ENCODE data around the gene PASK. TPM values are rescaled to one million over a fixed set of nuclear protein-coding genes. Genes with fewer than 3 reads are reported as not detected.

PASK gene
- total RNA-seq, 1 experiment from 2014 or later, result 45.8 TPM

GRCh38 chr2:241072553-241073165, 76.6 kb downstream of the PASK start:
- ChIA-PET RAD21 (ENCODE audit: low non-redundant PET in 1 of 2, low total read pairs in 2 of 2, uncharacterized antibody in 2 of 2, unreplicated experiment in 2 of 2) (no interaction called here), CTCF (no interaction called here), POLR2A (no interaction called here)
- H4K20me1 ChIP-seq (ENCODE audit: insufficient read depth), result no peaks in the 10 kb centered on the region
- no peaks in the 10 kb centered on the region for H3K79me2 ChIP-seq (ENCODE audit: insufficient read depth, low read length)
- H3K4me2 ChIP-seq (ENCODE audit: low read length), result no peak overlapping the region
- H2AFZ ChIP-seq (ENCODE audit: low read depth, low read length, poor library complexity, severe bottlenecking), result no peak overlapping the region
- H3K9ac ChIP-seq (ENCODE audit: low read length), result no peak overlapping the region
- H3K9me3 ChIP-seq (ENCODE audit: control insufficient read depth in 1 of 2, insufficient read depth in 1 of 2, low read depth in 1 of 2, low read length in 2 of 2), result no peaks in the 10 kb centered on the region
- no peaks in the 10 kb centered on the region for H3K4me1 ChIP-seq (ENCODE audit: control insufficient read depth in 1 of 2, insufficient read depth in 2 of 2, low read length in 2 of 2)
- no peak for TF ChIP-seq ZNF274 (IDR thresholded peaks at IDR 0.05; ENCODE audit: low read depth, low read length)
- no peak for TF ChIP-seq SIN3A (IDR thresholded peaks at IDR 0.05; ENCODE audit: low read depth)
- no peak for TF ChIP-seq EZH2 (IDR thresholded peaks at IDR 0.05)
- no peak for TF ChIP-seq CEBPB (IDR thresholded peaks at IDR 0.05; ENCODE audit: low read depth)
- TF ChIP-seq MAX (IDR thresholded peaks at IDR 0.05), result no peak
- no peak for TF ChIP-seq FOSL1 (IDR thresholded peaks at IDR 0.05; ENCODE audit: low read depth)
- no peak for TF ChIP-seq ATF3 (IDR thresholded peaks at IDR 0.05)
- no peak for TF ChIP-seq EZH2phosphoT487 (IDR thresholded peaks at IDR 0.05; ENCODE audit: borderline replicate concordance)
- no peak for TF ChIP-seq RAD21 (IDR thresholded peaks at IDR 0.05; ENCODE audit: low read depth)
- TF ChIP-seq ZBTB33 (IDR thresholded peaks at IDR 0.05; ENCODE audit: extremely low read depth, insufficient replicate concordance, low read length), result no peak
- no peak for TF ChIP-seq POLR2A (IDR thresholded peaks at IDR 0.05; ENCODE audit: borderline replicate concordance, extremely low read depth, insufficient read depth, insufficient read length)
- no peak for TF ChIP-seq CTCF (IDR thresholded peaks at IDR 0.05 in 2 of 3, conservative IDR thresholded peaks at IDR 0.05 in 1 of 3; ENCODE audit: borderline replicate concordance in 1 of 3, insufficient read depth in 1 of 3, low read depth in 2 of 3, low read length in 2 of 3)
- TF ChIP-seq POLR2AphosphoS5 (IDR thresholded peaks at IDR 0.05; ENCODE audit: low read depth, low read length), result no peak
- TF ChIP-seq CBX3 (IDR thresholded peaks at IDR 0.05; ENCODE audit: low read depth), result no peak
- TF ChIP-seq SRF (IDR thresholded peaks at IDR 0.05; ENCODE audit: low read depth), result no peak
- H3K36me3 ChIP-seq (ENCODE audit: control insufficient read depth in 1 of 2, insufficient read depth in 2 of 2, low read length in 2 of 2), result no peaks in the 10 kb centered on the region
- ATAC-seq, result no peak
- no peaks in the 10 kb centered on the region for H3K9me2 ChIP-seq (ENCODE audit: insufficient read depth)
- H3K4me3 ChIP-seq (replicated peaks in 1 of 2; ENCODE audit: low read depth in 1 of 2, low read length in 2 of 2), result no peak overlapping the region
- intact Hi-C loops (cut with micrococcal nuclease), result loop anchor here (10.0 kb wide), 1 partner anchor 218 kb away; no protein-coding TSS in a partner anchor
- H3K27me3 ChIP-seq (ENCODE audit: insufficient read depth, low read length), result no peaks in the 10 kb centered on the region
- no peak for DNase-seq (ENCODE audit: low read depth, low spot score)
- BruUV-seq (replicated peaks), result no TSS peak
- H3K27ac ChIP-seq (ENCODE audit: low read depth, low read length), result no peak overlapping the region

Data from HCT116 (cell line).